ENCODE data around the gene CBX7. TPM values are rescaled to one million over a fixed set of nuclear protein-coding genes. Genes with fewer than 3 reads are reported as not detected.

CBX7 gene
- total RNA-seq, 4 donors from 2014 or later: 41.2 to 58.6 (median 53.2) TPM

GRCh38 chr22:39179841-39180335, 27.4 kb upstream of the CBX7 start:
- peaks cover 3 to 25% (median 4%) of the 10 kb centered on the region in 4 donors for H3K4me1 ChIP-seq
- no peaks in the 10 kb centered on the region for H3K27me3 ChIP-seq
- H3K27ac ChIP-seq: peak overlapping the region in 2 of 4 donors; percentile 12 to 35
- no peak overlapping the region for H3K4me3 ChIP-seq
- DNase-seq: no peak
- H3K9me3 ChIP-seq: no peaks in the 10 kb centered on the region
- no peaks in the 10 kb centered on the region for H3K36me3 ChIP-seq
- TF ChIP-seq POLR2A (IDR thresholded peaks at IDR 0.05): no peak
- TF ChIP-seq CTCF (IDR thresholded peaks at IDR 0.05): no peak

GRCh38 chr22:39179401-39179827, 26.9 kb upstream of the CBX7 start:
- H3K36me3 ChIP-seq: no peaks in the 10 kb centered on the region
- H3K4me1 ChIP-seq: peaks cover 3 to 30% (median 8%) of the 10 kb centered on the region in 4 donors
- H3K27ac ChIP-seq: peak overlapping the region in 2 of 4 donors; percentile 12 to 35
- no peak overlapping the region for H3K4me3 ChIP-seq
- H3K27me3 ChIP-seq: no peaks in the 10 kb centered on the region
- no peak for TF ChIP-seq POLR2A (IDR thresholded peaks at IDR 0.05)
- no peak for TF ChIP-seq CTCF (IDR thresholded peaks at IDR 0.05)
- no peaks in the 10 kb centered on the region for H3K9me3 ChIP-seq
- DNase-seq: no peak

- TF ChIP-seq CTCF (IDR thresholded peaks at IDR 0.05) (no peak), POLR2A (IDR thresholded peaks at IDR 0.05) (no peak)
- H3K36me3 ChIP-seq: no peaks in the 10 kb centered on the region
- no peaks in the 10 kb centered on the region for H3K9me3 ChIP-seq
- DNase-seq: no peak
- H3K4me3 ChIP-seq: no peak overlapping the region
- H3K27ac ChIP-seq: peak overlapping the region in 2 of 4 donors; percentile 76 to 82
- H3K4me1 ChIP-seq: peaks cover 3 to 40% (median 15%) of the 10 kb centered on the region in 4 donors
- no peaks in the 10 kb centered on the region for H3K27me3 ChIP-seq
Observed at GRCh38 chr22:39178206-39179111, 26.0 kb upstream of the CBX7 start.

- TF ChIP-seq POLR2A (IDR thresholded peaks at IDR 0.05) (no peak), CTCF (IDR thresholded peaks at IDR 0.05) (no peak)
- peak overlapping the region in 2 of 4 donors; percentile 76 to 82 for H3K27ac ChIP-seq
Observed at GRCh38 chr22:39177791-39178190, 25.3 kb upstream of the CBX7 start.

GRCh38 chr22:39177456-39177775, 24.9 kb upstream of the CBX7 start:
- Histone ChIP-seq H3K27me3 (no peaks in the 10 kb centered on the region), H3K27ac (peak overlapping the region in 3 of 4 donors; percentile 71 to 82 (median 76)), H3K4me1 (peaks cover 3 to 46% (median 17%) of the 10 kb centered on the region in 4 donors), H3K36me3 (no peaks in the 10 kb centered on the region), H3K9me3 (no peaks in the 10 kb centered on the region), H3K4me3 (no peak overlapping the region)
- TF ChIP-seq POLR2A (IDR thresholded peaks at IDR 0.05): no peak
- DNase-seq: no peak

More at GRCh38 chr22:39177791-39178190, 25.3 kb upstream of the CBX7 start:
- Histone ChIP-seq H3K27me3 (no peaks in the 10 kb centered on the region), H3K9me3 (no peaks in the 10 kb centered on the region), H3K4me3 (no peak overlapping the region), H3K4me1 (peaks cover 3 to 46% (median 17%) of the 10 kb centered on the region in 4 donors), H3K36me3 (no peaks in the 10 kb centered on the region)
- no peak for DNase-seq

Data from Peyer's patch (tissue), 4 donors.